Stimulated activated CD8-positive, alpha-beta memory T cell treated with anti-CD3 and anti-CD28 coated beads, Interleukin-2, amount 100 ng/mL, for 1 hour (primary cell): ENCODE data around the gene APAF1.
"Not testable (repeated sequence)": the region's sequence is repeated elsewhere in the genome, so short reads cannot be mapped to it uniquely, and the experiment has no call there.

Source experiments
- DNase-seq, 2 donors: peaks; one replicate each; pipeline ENCODE4 v3.0.0-alpha.2; 2020; ENCODE audit warnings: low read depth in 2 of 2

Gene APAF1, protein sequence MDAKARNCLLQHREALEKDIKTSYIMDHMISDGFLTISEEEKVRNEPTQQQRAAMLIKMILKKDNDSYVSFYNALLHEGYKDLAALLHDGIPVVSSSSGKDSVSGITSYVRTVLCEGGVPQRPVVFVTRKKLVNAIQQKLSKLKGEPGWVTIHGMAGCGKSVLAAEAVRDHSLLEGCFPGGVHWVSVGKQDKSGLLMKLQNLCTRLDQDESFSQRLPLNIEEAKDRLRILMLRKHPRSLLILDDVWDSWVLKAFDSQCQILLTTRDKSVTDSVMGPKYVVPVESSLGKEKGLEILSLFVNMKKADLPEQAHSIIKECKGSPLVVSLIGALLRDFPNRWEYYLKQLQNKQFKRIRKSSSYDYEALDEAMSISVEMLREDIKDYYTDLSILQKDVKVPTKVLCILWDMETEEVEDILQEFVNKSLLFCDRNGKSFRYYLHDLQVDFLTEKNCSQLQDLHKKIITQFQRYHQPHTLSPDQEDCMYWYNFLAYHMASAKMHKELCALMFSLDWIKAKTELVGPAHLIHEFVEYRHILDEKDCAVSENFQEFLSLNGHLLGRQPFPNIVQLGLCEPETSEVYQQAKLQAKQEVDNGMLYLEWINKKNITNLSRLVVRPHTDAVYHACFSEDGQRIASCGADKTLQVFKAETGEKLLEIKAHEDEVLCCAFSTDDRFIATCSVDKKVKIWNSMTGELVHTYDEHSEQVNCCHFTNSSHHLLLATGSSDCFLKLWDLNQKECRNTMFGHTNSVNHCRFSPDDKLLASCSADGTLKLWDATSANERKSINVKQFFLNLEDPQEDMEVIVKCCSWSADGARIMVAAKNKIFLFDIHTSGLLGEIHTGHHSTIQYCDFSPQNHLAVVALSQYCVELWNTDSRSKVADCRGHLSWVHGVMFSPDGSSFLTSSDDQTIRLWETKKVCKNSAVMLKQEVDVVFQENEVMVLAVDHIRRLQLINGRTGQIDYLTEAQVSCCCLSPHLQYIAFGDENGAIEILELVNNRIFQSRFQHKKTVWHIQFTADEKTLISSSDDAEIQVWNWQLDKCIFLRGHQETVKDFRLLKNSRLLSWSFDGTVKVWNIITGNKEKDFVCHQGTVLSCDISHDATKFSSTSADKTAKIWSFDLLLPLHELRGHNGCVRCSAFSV (N-terminal part only)

GRCh38 chr12:98644712-98645571 lies at the start of gene APAF1, which contains the start of gene IKBIP:
Gene APAF1, plus strand, starts transcription at chr12:98645290. Its CDS starts 3,070 bp downstream, at chr12:98648360.
Gene IKBIP, minus strand, starts transcription at chr12:98644788. Its CDS starts 87 bp downstream, at chr12:98644701.
- DNase-seq, result peak; percentile 93 to 95

- not testable (repeated sequence) for DNase-seq
These were observed 47.8 kb upstream of the APAF1 start for GRCh38 chr12:98597313-98597712.

- DNase-seq, result no peak
These were observed 43.2 kb upstream of the APAF1 start for GRCh38 chr12:98601924-98602323.

GRCh38 chr12:98606359-98606988 lies 38.6 kb upstream of the APAF1 start:
- DNase-seq, result no peak

DNA sequence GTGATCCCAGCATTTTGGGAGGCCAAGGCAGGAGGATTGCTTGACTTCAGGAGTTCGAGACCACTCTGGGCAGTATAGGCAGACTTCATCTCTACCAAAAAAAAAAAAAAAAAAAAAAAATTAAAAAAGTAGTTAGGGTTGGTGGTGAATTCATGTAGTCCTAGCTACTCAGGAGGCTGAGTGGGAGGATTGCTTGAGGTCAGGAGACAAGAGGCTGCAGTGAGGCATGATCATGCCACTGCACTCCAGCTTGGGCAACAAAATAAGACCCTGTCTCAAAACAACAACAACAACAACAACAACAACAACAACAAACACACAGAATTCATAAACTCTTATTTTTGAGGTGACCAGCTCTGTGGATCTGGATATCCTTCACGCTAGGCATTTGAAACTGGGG lies 34.5 kb upstream of the APAF1 start:
- no peak for DNase-seq

- DNase-seq, result no peak
These were observed 32.3 kb upstream of the APAF1 start for GRCh38 chr12:98612696-98613334.

DNA sequence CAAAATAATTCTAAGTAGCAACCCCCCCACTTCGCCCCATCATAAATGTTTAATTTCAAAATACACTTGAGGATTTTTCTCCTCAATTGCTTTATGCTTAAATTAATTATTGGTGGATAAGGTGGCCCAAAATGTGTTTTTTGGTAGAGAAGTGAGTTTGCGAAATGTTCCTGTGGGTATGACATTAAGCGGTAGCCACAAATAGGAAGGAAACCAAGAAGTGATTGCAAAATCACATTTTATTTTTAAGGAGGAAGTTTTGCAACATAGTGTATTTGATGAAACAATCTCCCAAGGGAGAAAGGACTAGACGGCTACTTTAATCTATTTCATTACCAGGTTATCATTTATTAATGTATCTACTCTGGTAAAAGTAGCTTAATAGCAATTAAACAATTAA lies 26.1 kb upstream of the APAF1 start:
- DNase-seq, result no peak

DNA sequence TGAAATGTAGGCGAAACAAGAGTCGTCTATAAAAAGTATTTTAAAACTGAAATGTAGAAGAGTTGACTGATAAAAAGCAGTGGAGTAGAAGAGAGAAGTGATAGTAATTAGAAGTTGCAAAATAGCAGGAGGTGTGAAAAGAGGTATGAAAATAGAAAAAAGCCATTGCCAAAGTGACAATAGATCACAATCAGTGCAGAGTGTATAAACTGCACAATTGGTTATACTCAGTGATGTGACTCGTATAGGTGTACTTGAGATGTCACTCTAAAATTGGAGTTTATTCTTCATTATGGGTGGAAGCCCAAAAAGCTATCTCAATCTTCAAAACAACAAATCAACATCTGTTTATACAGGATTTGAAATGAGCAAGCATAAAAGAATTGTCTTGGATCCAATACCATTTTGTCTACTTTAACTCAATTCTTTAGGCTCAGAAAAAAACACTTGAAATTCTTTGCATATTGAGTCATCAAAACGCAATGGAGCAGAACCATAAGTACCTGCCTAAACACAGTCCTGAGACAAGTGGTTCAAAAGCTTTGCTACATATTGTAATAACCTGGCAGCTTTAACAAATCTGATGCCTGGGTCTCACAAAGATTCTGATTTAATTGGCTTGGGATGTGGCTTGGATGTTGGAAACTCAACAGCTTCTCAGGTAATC lies 9.3 kb upstream of the APAF1 start:
- no peak for DNase-seq

DNA sequence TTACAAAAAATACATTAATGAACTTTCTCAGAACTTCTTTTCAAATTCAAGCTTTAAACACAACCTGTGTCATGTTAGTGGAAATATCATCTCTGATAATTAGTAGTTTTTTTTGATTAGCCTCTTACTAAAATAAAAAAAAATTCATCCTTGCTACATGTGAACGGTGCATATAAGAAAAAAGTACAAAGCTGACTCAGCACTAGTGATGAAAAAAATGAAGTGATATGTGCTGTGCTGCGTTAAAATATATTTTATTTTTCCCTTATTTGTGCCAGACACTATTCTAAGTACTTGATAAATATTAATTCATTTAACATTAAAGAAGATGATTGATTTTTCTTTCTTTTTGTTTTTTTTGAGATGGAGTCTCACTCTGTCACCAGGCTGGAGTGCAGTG lies 8.0 kb upstream of the APAF1 start:
- no peak for DNase-seq

DNA sequence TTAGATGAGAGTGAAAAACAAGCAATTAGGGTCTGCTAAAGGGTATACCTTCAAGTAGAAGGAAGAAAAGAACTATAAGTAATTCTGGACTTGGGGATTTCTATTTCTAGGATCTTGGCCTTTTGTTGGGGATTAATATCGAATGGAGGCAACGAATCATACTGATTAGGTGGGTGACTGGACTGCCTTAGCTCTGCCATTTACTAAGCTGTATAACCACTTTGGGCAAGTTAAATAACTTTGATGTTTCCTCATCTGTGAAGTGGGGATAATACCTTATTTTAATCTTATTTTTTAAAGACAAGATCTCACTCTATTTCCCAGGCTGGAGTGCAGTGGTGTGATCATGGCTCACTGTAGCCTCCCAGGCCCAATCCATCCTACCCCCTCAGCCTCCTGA lies 7.1 kb upstream of the APAF1 start:
- DNase-seq, result no peak

DNA sequence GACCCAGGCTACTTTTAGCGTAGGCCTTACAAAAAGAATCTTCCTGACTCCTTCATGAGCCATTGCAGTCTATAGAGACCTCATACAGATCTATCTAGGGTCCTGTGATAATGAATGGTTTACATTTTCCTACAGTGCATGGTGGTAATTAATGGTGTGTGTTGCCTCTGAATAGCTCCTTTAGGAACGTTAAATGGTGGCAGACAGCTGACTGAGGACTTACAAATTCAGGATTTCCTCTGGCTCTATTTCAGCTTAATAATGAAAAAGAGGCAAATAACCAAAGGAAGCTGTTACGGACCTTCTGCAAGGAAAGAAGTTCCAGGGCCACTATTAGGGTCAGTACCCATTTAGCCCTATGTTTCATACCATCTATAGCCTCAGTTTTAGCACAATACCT lies 5.6 kb upstream of the APAF1 start:
- DNase-seq, result no peak

DNA sequence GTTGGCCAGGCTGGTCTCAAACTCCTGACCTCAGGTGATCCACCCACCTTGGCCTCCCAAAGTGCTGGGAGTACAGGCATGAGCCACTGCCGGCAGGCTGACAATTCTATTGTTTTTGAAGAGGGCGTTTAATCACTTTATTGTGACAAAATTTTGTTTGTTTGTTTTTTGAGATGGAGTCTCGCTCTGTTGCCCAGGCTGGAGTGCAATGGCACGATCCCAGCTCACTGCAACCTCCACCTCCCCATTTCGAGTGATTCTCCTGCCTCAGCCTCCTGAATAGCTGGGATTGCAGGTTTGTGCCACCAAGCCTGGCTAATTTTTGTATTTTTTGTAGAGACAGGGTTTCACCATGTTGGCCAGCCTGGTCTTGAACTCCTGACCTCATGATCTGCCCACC lies 2.3 kb upstream of the APAF1 start:
- not testable (repeated sequence) for DNase-seq

DNA sequence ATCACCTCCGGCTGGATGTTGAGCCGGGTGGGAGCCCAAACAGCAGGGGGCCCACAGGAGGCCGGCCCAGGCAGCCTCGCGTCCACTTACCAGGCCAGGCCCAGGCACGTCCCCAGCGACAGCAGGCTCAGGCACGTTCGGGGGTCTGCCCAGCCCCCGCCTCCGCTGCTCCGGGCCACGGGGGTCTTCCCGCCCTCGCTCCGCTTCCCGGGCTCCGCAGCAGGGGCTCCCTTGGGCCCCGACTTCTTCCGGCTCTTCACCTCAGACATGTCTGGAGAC lies 718 bp upstream of the APAF1 start:
- peak in 1 of 2 donors; percentile 12 for DNase-seq

DNA sequence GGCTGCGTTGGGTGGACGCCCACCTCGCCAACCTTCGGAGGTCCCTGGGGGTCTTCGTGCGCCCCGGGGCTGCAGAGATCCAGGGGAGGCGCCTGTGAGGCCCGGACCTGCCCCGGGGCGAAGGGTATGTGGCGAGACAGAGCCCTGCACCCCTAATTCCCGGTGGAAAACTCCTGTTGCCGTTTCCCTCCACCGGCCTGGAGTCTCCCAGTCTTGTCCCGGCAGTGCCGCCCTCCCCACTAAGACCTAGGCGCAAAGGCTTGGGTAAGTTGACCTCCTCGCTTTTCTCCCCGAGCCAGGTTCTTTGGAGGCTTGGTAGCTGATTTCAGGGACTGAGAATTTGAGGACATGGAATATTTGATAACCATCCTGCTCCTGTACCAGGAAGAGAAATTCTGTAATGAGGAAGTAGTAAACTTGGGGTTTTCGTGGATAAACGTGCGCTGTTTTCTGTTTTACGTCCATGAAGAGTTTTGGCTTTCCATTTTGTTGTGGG lies 530 bp downstream of the APAF1 start:
- DNase-seq, result no peak

- DNase-seq, result no peak
These were observed 1.4 kb downstream of the APAF1 start for GRCh38 chr12:98646294-98647090.

GRCh38 chr12:98651328-98651727 lies 6.2 kb downstream of the APAF1 start:
- DNase-seq, result no peak

- no peak for DNase-seq
These were observed 8.9 kb downstream of the APAF1 start for GRCh38 chr12:98653866-98654493.
